GM19240 (cell line): ENCODE data around the gene AKT1S1.

Experiments
- DNase-seq: peaks from one replicate; pipeline ENCODE4 v3.0.0; 2011; ENCODE audit warnings: low spot score; ENCODE audit not compliant: insufficient read length

The AKT1S1 gene

DNA sequence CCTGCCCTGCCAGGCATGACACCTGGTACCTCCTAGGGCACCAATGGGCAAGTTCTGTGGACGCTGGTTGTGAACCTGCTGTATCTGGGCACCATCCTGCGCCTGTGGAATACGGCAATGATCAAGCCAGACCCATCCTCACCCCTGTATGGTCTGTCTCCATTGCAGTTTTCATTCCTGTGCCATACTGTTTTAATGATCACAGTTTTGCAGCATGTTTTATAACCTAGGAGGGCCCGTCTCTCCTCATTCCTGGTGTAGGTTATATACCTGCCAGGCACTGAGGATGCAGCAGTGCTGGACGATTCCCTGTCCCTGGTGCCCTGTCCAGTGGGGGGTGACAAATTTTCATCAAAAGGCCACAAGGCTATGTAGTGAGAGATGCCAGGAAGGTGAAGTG lies 5.9 kb upstream of the AKT1S1 start:
- DNase-seq, result no peak

DNA sequence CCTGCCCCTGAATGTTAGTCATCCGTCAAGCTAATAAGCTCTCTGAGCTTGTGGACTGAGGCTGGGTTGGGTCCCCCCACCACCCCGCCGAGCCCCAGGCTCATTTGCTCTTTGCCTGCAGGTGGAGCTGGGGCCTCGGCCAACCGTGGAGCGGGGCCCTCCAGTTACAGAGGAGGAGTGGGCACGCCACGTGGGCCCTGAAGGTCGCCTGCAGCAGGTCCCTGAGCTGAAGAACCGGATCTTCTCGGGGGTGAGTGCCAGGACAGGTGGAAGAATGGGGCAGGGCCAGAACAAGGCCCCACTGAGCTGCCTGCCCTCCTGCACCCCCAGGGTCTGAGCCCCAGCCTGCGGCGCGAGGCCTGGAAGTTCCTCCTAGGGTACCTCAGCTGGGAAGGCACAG lies 5.5 kb upstream of the AKT1S1 start:
- no peak for DNase-seq

DNA sequence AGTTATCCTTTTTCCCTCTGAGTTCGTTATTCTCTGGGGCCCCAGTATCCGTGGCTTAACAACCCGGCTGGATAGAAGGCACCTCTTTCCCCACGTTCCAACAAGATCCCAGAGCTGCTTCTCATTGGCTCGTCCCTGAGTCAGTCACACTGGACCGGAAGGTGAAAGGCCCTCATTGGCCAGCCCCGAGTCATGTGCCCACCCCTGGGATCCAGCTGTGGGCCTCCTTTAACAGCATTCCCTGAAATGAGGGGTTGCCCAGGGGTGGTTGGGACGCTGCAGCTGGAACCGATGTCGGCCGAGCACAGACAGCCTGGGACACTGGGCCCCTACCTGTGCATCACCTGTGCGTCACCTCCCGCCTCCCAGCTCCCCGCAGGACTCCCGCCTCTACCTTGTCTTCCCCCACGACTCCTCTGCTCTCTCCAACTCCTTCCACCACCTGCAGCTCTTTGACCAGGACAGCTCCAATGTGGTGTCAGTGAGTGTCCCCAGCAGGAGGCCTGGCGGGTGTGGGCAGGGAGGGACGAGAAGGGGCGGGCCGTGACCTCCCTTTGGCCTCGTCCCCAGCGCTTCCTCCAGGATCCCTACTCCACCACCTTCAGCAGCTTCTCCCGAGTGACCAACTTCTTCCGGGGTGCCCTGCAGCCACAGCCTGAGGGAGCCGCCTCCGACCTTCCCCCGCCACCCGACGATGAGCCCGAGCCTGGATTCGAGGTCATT lies 4.7 kb upstream of the AKT1S1 start:
- DNase-seq, result no peak

DNA sequence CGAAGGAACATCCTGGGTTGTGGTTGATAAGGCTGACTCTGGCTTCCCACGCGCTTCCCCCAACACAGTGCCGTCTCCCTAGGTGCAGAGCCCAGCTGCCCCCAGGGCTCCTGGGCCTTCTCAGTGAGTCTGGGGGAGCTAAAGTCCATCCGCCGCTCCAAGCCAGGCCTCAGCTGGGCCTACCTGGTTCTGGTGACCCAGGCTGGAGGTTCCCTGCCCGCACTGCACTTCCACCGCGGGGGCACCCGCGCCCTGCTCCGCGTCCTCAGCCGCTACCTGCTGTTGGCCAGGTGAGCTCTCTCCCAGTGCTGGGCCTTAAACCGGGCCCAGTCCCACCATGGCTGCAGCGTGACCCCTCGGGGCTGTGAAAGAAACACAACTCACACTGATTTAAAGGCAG lies 4.0 kb upstream of the AKT1S1 start:
- DNase-seq, result no peak

DNA sequence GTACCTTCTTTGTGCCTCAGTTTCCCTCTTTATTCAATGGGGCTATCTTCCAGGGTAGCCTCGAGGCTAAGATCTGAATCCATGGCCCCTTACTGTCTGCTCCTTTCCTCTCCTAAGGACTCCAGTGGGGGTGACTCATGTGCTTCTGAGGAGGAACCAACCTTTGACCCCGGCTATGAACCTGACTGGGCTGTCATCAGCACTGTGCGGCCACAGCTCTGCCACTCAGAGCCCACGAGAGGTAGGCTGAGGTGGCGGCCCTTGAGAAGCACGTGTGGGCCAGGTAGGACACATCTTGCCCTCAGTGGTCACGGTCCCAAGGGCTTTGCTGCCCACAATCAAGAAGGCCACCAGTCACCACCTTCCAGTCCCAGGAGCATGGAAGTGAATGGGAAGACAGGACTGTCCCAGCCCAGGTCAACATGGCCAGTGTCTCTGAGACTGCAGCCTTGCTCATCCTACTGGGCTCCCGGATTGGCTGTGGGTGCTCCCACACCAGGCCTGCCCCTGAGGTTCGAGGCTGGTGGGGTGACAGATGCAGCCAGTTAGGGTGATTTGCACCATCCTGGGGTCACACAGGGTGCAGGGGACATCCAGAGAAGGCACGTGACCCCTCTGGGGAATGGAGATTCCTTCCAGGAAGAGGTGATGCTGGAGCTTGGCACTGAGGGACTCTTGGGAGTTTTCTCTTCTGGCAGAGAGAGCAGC lies 3.2 kb upstream of the AKT1S1 start:
- no peak for DNase-seq

DNA sequence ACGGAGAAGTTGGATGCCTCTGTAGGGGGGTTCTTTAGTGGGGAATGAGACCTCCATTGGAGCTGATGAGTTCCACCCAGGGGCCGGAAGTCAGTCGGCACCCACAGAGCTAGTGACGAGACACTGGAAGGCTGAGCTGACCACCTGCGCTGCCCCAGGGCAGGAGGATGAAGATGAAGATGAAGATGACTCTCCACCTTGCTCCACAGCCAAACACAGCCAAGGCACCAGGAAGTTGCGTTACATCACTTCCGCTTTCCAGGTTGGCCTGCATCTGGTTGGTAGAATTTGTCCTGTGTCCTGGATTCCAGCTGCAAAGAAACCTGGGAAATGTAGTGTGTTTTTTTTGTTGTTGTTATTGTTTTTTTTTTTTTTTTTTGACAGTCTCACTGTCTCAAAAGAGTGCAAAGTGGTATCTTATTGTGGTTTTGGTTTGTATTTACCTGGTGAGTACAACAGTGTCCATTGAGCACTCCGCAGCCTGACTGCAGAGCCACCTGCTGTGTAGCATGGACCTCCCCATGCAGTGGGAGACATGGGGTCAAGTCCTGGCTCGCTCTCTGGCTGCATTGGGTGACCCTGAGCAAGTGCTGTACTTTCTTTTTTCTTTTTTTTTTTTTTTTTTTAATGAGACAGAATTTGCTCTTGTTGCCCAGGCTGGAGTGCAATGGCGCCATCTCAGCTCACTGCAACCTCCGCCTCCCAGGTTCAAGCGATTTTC lies 2.2 kb upstream of the AKT1S1 start:
- no peak for DNase-seq

DNA sequence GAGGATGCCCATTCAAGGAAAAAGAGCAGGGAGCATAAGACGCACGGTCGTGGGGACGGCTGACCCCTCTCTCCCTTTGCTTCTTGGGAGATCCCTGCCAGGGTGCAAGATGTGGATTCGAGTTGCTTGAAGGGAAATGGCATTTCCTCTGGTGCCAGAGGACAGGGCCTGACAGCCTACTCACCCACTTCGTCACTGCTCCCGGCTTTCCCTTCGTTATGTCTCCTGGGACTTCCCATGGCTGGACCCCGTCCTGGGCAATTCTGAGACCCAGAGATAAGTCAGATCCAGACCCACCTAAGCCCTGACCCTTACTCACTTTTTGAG lies 1.6 kb upstream of the AKT1S1 start:
- DNase-seq, result no peak

DNA sequence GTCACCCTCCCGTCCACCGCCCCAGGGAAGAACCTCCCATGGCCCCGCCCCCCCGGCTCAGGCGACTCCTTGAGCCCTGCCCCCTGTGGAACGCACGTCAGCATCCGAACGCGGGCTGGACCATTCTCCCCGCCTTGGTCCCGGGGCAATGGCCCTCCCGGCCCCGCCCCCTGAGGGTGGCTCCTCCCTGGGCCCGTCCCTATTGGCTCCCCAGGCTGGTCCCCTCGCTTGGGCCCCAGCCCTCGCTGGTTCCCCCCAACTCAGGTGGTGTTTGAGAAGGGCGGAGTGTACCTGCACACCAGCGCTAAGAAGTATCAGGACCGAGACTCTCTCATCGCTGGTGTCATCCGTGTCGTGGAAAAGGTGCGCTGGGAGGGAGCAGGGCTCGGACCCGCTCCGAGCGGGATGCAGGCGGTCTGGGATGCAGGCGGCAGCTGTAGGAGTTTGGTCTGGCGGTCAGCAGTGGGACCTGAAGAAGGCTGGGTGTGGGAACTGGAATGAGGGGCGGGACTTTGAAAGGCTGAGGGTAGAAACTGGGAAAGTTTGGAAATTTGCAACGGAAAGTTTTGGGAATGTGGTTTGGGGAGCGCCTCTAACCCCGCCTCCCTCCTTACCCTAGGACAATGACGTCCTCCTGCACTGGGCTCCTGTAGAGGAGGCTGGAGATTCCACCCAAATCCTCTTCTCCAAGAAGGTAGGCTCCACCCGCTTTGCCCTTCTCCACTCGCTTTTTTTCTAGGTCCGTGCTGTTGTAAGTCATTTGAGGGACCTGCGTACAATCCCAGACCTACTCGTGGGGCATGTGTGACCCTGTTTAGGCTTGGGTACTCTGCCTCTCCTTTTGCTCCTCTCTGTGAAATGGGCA lies 956 bp upstream of the AKT1S1 start:
- peak; percentile 99 for DNase-seq

DNA sequence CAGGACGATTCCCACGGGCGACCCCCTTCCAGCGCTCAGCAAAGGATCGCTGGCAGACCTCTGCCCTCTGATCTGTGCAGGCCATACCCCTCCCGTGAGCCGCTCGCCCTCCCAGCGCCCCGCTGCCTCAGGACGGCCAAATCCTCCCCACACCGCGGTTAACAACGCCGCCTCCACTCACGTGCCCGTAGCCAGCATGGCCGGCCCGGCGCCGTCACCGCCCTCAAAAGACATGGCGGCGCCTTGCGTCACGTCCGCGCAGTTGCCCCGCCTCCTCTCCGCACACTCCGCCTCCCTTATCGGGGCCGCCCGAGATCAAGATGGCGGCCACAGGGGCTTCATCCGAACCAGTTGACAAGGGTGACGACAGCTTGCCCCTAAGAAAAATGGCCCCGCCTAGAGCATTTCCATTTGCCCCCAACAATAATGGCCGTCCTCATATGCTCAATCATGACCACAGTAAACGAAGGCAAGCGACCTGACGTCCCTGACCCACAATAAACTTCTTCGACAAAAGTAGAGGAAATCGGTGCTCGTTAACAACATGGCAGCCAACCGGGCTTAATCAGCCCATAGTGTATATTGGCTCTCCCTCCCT lies 634 bp downstream of the AKT1S1 start:
- peak; percentile 61 for DNase-seq

DNA sequence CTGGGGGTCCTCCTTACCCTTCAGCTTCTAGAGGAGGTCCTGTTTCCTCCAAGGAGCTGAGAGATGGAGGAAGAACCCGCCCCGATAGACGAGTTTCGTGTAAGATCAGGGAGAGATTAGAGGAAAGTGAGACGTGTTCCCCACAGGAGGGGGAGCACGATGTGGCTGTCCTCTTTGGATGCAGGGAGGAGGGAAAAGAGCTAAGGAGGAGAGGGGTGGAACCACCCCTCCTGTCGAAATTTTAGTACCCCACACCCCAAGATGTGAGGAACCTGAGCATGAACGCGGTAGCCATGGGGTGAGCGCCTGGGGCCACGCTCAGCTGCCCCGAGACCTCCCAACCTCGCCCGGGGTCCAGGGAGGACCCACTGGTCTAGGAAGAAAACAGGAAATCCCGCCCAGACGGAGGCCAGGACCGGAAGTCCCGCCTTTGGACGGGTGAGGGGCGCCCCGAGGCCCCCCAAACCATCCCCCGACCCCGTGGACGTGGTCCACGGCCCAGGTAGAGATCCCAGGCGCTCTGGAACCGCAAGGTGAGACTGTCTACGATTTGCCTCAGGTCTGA lies 1.2 kb downstream of the AKT1S1 start:
- DNase-seq, result no peak

DNA sequence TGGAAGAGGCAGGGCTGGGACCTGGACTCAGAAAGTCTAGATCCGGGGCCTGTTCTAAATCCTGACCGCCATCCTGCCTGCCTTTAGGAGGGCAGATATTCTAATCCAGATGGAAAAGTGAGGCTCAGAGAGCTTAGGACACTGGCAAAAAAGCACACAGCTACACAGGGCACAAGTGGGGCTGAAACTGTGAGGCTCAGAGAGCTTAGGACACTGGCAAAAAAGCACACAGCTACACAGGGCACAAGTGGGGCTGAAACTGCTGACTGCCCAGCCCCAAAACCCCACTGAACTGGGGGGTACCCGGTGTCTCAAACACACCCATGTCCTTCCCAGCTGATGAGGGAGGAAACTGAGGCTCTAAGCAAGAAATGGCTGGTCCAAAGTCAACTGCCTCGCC lies 2.0 kb downstream of the AKT1S1 start:
- no peak for DNase-seq

DNA sequence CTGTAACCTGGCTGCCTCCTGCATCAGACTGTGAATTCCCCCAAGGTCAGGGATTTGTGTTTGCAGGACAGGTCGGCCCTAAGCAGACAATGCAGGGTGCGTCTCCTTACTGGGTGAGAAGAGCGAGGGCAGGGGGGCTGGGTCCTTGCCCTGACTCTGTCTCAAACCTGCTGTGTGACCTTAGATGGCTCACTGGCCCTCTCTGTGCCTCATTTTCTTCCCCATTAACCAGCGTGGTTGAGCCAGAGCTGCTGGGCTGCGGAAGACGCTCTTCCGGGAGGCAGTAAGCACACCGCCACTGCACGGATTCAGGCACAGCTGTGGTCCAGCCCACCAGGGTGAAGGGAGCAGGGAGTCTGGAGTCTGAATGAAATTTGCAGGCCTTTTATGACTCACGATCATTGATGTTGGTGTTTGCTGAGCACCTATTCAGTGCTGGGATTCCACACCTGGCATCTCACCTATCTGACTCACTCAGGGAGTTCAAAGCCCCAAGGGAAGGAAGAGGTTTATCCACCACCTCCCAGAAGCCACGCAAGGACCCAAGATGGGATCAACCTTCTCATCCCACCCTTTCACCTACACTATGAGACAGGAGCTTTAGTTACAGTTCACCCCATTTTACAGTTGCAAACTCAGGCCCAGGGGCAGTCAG lies 2.5 kb downstream of the AKT1S1 start:
- no peak for DNase-seq

DNA sequence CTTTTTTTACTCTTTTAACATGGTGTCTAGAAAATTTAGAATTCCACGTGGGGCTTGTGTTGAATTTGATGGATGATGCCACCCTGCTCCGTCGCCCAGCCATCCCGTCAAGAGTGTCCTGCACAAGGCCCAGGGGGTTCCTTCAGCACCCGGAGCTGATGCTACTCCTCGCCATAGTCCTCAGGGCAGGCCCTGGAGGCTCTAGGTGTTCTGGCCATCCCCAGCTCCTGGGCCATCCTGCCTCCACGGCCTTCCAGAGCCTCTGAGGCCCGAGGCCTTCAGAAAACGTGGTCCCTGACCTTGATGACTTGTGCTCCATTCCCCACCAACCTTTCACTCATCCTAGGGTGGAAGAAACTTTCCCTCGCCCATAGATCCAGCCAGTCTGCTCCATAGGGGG lies 3.3 kb downstream of the AKT1S1 start:
- DNase-seq, result no peak

DNA sequence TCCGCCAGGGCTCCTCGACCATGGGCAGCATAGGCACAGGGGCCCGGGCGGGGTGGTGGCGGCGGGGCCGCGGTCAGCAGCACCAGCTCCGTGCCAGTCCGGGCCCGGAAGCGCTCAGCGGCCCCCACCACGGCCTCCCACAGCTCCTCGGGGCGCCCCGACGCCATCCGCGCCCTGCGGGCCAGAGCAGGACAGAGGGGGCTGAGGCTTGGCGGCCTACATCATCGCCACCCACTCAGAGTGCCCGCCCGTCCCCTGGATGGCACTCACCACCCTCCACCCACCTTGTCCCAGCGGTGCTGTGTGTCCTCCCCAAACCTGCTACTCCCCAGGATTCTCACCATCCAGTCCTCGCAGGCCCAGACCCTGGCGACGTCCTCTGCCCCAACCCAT lies 4.0 kb downstream of the AKT1S1 start:
- no peak for DNase-seq

DNA sequence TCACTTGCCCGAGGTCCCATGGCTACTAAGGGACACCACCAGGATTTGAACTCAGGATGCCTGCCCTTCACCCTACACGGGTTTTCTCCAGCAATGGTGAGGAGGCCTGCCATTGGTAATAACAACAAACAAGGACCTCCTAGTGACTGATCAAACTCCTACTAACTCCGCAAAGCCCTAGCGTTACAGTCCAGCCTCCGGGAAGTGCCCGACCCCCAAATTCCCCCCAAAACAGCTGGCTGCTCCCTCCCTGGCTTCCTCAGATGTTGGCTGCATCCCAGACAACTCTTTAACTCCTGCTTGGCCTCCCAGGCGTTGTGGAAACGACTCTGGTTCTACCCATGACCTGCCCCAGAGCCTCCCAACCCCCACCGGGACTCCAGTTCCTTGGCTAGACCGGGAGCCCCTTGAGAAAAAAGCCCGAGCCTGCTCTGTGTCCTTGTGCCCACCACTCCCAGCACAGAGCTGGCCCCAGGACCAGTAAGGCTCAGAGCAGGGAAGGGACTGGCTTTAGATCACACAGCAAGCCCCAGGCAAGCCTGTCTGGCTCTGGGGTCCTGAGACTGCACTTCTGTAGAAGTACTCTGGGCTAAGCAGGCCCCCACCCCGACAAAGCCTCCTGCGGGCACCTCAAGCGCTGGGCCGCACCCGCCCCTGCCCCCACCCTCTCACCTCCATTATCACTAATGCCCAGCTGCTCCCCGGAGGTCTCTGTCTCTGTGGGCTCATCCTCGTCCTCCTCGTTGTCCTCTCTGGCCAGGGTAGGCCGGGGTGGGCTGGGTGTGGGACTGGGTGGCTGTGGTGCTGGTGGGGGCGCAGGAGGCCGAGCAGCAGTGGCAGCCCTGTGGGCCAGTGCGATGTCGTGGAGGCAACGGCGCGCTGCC lies 4.7 kb downstream of the AKT1S1 start:
- DNase-seq, result no peak

DNA sequence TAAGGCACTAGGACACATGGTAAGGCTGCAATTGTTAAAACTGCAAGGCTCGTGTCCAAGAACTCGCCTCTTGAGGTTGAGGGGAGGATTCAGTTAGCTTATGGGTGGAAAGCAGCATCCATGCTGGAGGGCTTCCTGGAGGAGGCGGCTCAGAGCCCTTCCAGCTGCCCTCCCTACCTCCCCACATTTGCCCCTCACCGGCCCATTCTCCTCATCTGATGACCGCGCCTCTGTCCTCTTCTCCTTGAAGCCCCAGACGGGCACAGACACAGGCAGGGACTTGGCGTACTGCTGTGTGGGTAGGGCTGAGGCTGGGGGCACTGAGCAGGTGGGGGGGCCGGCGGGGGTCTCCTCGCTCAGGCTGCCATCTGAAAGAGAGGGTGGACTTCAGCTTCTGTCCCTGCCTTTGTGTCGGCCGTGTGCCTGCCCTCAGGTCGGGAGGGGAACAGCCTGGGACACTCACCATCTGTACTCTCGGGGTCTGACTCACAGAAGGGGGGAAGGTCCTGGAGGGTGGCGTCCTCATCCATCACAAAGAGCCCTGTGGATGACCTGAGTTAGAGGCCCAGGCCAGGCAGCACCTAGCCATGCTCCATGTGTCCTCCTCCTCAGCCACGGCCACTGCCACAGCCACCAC lies 5.7 kb downstream of the AKT1S1 start:
- no peak for DNase-seq

DNA sequence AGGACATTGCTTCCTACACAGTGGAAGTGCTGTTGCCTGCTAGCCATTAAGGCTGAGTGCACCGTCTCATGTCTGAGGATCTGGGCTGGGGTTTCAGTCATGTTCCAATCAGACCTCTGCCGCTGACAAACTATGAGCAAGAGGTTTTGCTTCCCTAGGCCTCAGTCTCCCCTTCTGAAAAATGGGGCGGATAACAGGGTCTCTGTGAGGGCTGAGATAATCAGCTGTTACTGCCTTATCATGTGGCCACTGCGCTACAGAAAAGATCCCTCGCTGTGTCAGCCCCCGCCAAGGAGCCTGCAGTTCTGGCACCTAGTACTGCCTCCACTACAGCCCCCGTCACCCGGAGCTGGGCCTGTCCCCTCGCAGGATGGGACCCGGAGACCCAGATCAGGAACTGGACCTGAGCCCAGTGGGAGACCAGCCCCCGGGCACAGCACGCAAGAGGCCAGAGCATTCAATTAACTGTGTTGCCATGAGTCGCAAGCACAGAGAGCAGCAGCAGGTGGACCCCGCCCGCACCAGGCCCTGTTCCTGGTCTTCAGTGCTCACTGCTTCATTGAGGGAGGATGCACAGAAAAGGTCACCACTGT lies 6.8 kb downstream of the AKT1S1 start:
- DNase-seq, result no peak

DNA sequence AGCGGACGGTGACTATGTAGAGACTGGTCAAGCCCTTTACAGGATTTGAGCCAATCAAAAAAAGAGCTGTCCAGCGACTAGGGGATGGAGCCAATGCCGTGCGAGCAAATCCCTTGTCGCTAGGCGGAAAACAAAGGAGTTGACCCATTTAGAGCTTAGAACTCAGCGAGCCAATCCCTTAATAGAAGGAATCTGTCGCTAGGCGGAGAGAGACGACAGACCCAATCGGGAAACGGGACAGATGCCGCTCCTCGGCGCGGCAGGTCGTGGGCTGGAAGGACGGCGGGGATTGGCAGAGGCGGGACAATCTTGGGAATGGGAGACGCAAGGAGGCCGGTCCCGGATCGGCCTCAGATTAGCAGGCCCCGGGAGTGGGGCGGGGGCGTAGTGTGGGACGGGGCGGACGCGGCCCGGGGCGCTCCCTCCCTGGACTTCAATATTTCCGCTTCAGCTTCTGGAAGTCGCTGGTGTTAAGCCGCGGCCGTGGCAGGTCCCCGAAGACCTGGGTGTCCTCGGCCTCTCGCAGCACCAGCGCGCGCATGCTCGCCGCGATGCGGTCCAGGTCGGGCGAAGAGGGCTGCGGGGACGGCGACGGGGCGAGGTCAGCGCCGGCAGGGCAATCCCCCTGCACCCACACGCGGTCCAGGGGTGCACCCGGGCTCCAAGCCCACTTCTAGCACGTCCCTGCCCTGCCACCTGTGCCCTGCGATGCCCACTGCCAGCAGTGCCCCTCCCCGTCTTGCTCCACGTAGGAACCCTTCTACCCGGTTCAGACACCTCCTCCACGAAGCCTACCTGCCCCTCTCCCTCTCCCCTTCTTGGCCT lies 7.5 kb downstream of the AKT1S1 start:
- DNase-seq, result peak; percentile 91
